GM12891 (cell line): ENCODE results near the gene ATE1.

Experiments
- POLR2A ChIP-seq: IDR thresholded peaks from 2 replicates; pipeline ENCODE4 v1.6.1; 2011; ENCODE audit warnings: low read depth, low read length, control low read depth
- POLR2AphosphoS5 ChIP-seq: IDR thresholded peaks from 2 replicates; pipeline ENCODE4 v1.6.1; 2011; ENCODE audit warnings: low read depth, low read length, control low read depth

- TF ChIP-seq POLR2A (no peak), POLR2AphosphoS5 (no peak)
Observed at GRCh38 chr10:121747163-121747775, 180.6 kb downstream of the ATE1 start.
